DMS153 treated with DMSO at 0.1 percent for 48 hours (cell line): ENCODE results near the gene TRH.
A peak's percentile ranks its signal among the peaks of the same experiment; 100 is the strongest.
"Not testable (repeated sequence)": the region's sequence is repeated elsewhere in the genome, so short reads cannot be mapped to it uniquely, and the experiment has no call there.

Source experiments
- DNase-seq: peaks from one replicate; lab custom pipeline; 2025; ENCODE audit not compliant: unreplicated experiment; lab: John Stamatoyannopoulos, UW

TRH gene

GRCh38 chr3:129962600-129962999, 11.9 kb upstream of the TRH start:
- DNase-seq = no peak

DNA sequence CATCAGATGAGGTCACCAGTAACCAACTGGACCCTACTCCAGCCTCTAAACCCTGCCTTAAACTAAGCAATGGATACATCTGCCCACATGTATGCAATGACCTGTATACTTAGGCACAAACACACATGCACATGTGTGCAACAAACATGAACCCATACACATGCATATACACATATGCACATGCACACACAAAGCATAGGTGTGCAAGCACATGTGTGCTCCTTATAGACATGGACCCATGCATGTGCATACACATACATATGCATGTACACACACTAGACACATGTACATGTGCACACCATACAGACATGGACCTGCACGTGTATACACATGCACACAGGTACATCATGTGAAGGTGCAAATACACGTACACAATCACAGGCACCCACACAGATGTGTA, 8.6 kb upstream of the TRH start:
- no peak for DNase-seq

- DNase-seq = no peak
These were observed 7.6 kb upstream of the TRH start for GRCh38 chr3:129966876-129967275.

DNA sequence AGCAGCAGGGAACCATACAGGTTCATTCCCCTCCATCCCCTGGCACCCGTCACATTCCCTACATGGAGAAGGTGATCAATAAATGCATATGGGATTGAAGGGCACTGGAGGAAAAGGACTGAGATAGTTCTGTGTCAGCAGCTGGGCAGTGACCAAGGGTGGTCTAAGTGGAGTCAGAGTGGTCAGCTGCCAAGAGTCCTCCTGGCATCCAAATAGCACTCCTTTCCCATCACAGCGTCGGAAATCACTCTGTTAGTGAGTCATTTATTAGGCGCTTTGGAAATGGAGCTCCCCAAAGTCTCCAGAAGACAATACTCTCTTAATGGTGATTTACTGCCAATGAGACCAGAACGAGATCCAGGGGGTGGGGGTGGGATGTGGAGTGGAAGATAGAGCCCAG, 6.8 kb upstream of the TRH start:
- no peak for DNase-seq

GRCh38 chr3:129971351-129972052, 3.0 kb upstream of the TRH start:
- peak; percentile 36 for DNase-seq

DNA sequence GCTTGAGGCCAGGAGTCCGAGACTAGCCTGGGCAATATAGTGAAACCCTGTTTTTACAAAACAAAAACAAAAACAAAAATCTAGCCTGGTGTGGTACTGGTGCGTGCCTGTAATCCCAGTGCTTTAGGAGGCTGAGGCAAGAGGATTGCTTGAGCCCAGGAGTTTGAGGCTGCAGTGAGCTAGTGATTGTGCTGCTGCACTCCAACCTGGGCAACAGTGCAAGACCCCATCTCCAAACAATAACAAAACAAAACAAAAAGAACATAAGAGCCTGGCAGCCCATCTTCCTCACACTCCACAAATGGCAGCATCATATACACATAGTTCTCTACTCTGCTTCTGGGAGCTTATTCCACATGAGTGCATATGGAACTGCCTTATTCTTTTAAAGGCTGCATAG, 2.2 kb upstream of the TRH start:
- DNase-seq = no peak

DNA sequence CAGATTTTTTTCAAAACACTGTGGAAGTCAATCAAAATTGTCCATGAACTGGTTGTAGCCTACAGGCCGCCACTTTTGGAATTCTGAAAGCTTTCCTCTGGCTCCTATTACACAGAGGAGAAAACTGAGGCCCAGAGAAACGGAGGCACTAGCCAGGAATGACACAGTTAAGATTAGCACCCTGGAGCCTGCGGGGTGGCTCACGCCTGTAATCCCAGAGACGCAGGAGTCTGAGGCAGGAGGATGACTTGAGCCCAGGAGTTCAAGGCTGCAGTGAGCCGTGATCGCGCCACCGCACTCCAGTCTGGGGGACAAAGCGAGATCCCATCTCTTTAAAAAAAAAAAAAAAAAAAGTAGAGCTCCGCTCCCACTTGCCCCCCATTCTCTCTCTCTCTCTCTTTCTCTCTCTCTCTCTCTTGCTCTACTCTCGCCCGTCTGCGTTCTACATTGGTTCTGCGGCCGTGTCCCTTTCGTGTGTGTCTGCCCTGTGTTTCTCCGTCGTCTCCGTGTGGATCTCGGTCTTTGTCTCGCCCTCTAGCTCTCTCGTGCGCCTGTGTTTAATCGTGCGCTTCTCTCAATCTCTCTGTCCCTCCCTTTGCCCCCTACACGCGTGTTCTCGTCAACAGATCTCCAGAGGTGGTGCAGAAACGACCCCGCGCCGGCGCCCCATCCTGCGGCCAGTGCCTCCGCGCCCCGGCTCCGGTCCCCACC, 512 bp upstream of the TRH start:
- DNase-seq = no peak

GRCh38 chr3:129974833-129975704, 549 bp downstream of the TRH start:
- DNase-seq = no peak

DNA sequence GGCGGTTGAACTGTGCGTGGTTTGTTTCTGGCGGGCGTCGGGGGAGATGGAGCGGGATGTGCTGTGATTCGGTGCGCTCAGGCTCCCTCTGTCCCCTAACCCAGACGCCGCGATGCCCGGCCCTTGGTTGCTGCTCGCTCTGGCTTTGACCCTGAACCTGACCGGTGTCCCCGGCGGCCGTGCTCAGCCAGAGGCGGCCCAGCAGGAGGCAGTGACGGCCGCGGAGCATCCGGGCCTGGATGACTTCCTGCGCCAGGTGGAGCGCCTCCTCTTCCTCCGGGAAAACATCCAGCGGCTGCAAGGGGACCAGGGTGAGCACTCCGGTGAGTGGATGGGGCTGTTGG, 1.2 kb downstream of the TRH start:
- no peak for DNase-seq

DNA sequence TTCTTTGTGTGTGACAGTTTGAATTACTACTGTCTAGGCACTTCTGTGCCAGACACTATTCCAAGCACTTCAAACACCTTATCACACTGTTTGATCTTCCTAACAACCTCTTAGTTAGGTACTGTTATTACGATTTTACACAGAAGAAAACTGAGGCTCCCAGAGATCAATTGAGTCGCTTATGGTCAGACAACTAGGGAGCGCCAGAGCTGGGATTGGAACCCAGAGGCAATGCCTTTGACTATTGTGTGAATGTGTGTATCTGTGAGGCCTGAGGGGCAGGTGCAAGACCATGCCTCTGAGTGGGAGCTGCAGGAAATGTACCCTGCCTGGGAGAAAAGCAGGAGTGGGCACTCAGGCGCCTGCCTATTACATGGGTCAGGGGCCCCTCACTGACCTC, 1.8 kb downstream of the TRH start:
- no peak for DNase-seq

- no peak for DNase-seq
These were observed 3.6 kb downstream of the TRH start for GRCh38 chr3:129978123-129978522.

DNA sequence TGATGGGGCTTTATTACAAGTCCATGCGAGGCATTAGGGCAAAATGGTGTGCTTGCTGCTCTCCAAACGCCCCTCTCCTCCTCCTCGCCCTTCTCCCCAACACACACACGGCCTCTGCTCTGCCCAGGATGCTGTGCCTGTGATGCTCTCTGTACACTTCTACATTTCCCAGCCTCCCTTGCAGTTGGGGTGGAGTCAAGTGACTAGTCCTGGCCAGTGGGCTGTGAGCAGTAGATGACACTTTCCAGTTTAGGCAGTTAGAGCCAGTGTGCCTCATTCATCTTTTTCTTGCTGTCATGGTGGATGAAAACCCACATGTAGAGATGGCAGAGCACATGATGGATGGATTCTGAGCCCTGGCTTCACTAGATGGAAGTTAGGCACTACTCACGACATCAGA, 5.4 kb downstream of the TRH start:
- no peak for DNase-seq

GRCh38 chr3:129983561-129983960, 9.0 kb downstream of the TRH start:
- no peak for DNase-seq

GRCh38 chr3:129984125-129984524, 9.6 kb downstream of the TRH start:
- DNase-seq = no peak

GRCh38 chr3:129985113-129985512, 10.6 kb downstream of the TRH start:
- peak; percentile 74 for DNase-seq

DNA sequence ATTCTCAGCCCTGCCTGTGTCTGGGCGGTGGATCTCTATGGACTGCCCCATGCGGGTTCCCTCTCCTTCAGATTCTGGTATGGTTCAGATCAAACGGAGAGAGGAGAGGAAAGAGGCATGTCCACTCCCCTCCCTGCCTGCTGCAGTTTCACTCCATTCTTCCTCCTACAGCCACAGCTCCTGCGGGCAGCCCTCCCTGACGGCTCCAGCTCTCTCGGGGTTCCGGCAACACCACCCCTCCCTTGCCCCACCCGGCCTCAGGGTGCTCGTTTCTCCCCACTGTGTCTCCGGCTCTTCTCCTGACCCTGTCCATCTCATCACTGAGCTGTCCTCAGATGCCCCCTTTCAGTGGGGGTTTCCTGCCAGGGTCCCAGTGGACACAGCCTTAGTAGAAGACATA, 13.9 kb downstream of the TRH start:
- no peak for DNase-seq

GRCh38 chr3:129989414-129989813, 14.9 kb downstream of the TRH start:
- DNase-seq = peak; percentile 20

DNA sequence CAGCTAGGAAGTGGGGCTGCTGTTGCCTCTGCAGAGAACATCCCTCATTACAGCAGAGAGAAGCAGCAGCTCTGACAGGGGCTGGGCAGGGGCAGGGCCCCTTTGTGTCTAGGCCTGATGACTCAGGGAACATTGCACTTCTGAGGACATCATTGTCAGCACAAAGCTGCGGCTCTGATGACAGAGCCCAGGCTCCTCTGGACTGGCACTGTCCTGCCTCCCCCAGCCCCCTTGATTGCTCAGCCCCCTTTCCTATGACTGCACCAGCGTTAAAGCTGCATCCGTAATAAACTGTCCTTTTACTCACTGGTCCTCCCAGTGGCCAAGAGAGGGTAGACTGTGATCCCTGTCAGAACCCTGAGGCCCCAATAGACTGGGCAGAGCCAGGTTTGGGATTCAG, 18.3 kb downstream of the TRH start:
- DNase-seq = no peak

DNA sequence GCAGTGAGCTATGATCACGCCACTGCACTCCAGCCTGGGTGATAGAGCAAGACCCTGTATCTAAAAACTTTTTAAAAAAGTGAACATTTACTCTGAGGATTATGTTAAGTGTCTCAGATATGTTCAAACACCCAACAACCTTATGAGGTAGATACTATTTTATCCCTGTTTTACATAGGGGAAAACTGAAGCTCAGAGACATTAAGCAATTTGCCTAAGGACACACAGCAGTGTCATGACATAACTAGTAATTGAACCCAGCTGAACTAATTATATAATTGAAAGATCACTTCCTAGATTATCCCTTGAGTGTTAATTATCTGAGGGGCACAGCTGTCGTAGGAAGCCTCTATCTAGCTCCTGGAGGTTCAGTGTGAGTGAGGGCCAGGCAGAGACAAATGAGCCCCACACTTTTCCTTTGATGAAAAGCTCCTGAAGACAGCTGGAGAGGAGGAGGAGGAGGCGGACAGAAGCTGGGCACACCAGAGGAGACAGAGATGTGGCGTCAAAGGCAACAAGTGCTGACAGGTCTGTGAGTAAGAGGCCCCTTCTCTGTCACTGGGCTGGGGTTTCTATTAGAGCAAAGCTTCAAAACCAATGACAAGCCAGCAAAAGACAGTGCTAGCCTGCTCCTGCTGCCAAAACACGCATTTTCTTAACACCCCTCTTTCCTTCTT, 20.5 kb downstream of the TRH start:
- DNase-seq = no peak

DNA sequence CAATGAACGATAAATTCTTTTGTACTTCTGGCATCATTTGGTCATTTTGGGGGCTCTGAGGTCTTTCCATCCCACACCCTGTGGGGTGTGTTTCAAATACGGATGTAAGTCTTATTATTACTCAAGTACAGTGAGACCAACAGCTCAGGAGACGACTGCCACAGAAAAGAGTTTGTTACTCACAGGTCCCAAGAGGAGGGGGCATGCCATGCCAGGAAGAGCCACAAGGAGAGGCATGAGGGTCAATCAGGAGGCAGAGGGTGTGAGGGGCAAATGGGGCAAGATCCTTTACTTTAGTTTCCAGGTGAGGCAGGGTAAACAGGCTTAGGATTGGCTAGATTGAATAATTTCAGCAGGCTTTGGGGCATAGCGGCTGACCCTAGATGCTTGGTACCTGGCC, 21.6 kb downstream of the TRH start:
- no peak for DNase-seq

- DNase-seq = not testable (repeated sequence)
These were observed 24.7 kb downstream of the TRH start for GRCh38 chr3:129999176-129999575.
